Fibroblast of lung (primary cell): ENCODE measurements around the gene UTS2B.

Experiments
- CTCF ChIP-seq, 2 donors: IDR thresholded peaks in 1 of 2; conservative IDR thresholded peaks in 1 of 2; 1 replicate in 1 of 2; 2 replicates in 1 of 2; pipeline ENCODE4 v1.5.1; 2011 to 2012; ENCODE audit warnings: low read length in 2 of 2, control low read depth in 1 of 2, inconsistent platforms in 1 of 2, low read depth in 1 of 2, mild to moderate bottlenecking in 1 of 2
- EZH2 ChIP-seq: IDR thresholded peaks from 2 replicates; pipeline ENCODE4 v1.5.1; 2012; ENCODE audit warnings: low read length, control low read depth, mild to moderate bottlenecking; ENCODE audit errors: missing control alignments

GRCh38 chr3:191256405-191256804 is 73.9 kb downstream of the UTS2B start:
- no peak for TF ChIP-seq CTCF (conservative IDR thresholded peaks at IDR 0.05 in 1 of 2, IDR thresholded peaks at IDR 0.05 in 1 of 2; ENCODE audit: low read depth in 1 of 2, low read length in 2 of 2)
- no peak for TF ChIP-seq EZH2
